B cell (primary cell): ENCODE results near the gene NT5E. TPM values are rescaled to one million over a fixed set of nuclear protein-coding genes. Genes with fewer than 3 reads are reported as not detected.
"Not testable (repeated sequence)": the region's sequence is repeated elsewhere in the genome, so short reads cannot be mapped to it uniquely, and the experiment has no call there.

ENCODE experiments used
- ATAC-seq: fragments of 200-7000 bp; cut with Tn5 transposase; one replicate; pipeline ENCODE4 v1.10.0; 2021; ENCODE audit warnings: low read depth, mild to moderate bottlenecking, moderate number of reproducible peaks, moderate library complexity
- CTCF ChIA-PET: fragments of 350-600 bp; sonication (Branson Sonifier 250); formaldehyde crosslinking; loops from one replicate; lab custom pipeline; 2021; ENCODE audit warnings: antibody characterized with exemption, inconsistent platforms; lab: Charles Lee
- POLR2A ChIA-PET: fragments of 350-600 bp; sonication (Branson Sonifier 250); formaldehyde crosslinking; loops from one replicate; lab custom pipeline; 2021; ENCODE audit warnings: antibody characterized with exemption; lab: Charles Lee
- DNase-seq: peaks from one replicate; pipeline ENCODE4 v3.0.0; 2013
- H2AFZ ChIP-seq: 2 replicates; pipeline ENCODE4 v1.6.1; 2012; ENCODE audit warnings: mild to moderate bottlenecking, low read depth, low read length; ENCODE audit not compliant: insufficient read depth, poor library complexity, severe bottlenecking
- H3K27ac ChIP-seq, 2 donors: 1 replicate in 1 of 2; 2 replicates in 1 of 2; pipeline ENCODE4 v1.5.1; 2012 to 2013; ENCODE audit warnings: low read length in 2 of 2, mild to moderate bottlenecking in 2 of 2, moderate library complexity in 1 of 2
- H3K27me3 ChIP-seq, 4 experiments: fragments of 200-600 bp in 1 of 4; sonication (generic) in 1 of 4; replicated peaks in 1 of 4; 1 replicate in 2 of 4; 2 replicates in 2 of 4; pipeline versions ENCODE4 v1.6.1 to v1.7.0; 2013 to 2016; ENCODE audit warnings: low read length in 3 of 4, mild to moderate bottlenecking in 2 of 4, mixed read lengths in 1 of 4, moderate library complexity in 1 of 4; ENCODE audit not compliant: insufficient read depth in 4 of 4, control insufficient read depth in 3 of 4; ENCODE audit errors: control extremely low read depth in 1 of 4
- H3K36me3 ChIP-seq, 2 experiments: replicated peaks in 1 of 2; 1 replicate in 1 of 2; 2 replicates in 1 of 2; pipeline versions ENCODE4 v1.6.1 to v1.7.1; 2013; ENCODE audit warnings: low read length in 1 of 2; ENCODE audit not compliant: insufficient read depth in 2 of 2, control insufficient read depth in 1 of 2; ENCODE audit errors: control extremely low read depth in 1 of 2, extremely low read depth in 1 of 2
- H3K4me1 ChIP-seq, 2 donors: fragments of 200-600 bp in 1 of 2; sonication (generic) in 1 of 2; 1 replicate in 1 of 2; 2 replicates in 1 of 2; pipeline versions ENCODE4 v1.5.1 to v1.6.1; 2013 to 2017; ENCODE audit warnings: low read length in 2 of 2; ENCODE audit not compliant: control insufficient read depth in 2 of 2, insufficient read depth in 2 of 2
- H3K4me2 ChIP-seq: replicated peaks from 2 replicates; pipeline ENCODE3; 2012; ENCODE audit warnings: mild to moderate bottlenecking, low read depth, low read length; ENCODE audit not compliant: poor library complexity, severe bottlenecking
- H3K4me3 ChIP-seq, 5 experiments: fragments of 200-600 bp in 1 of 5; sonication (generic) in 1 of 5; 1 replicate in 3 of 5; 2 replicates in 2 of 5; pipeline versions ENCODE4 v1.5.1 to v1.7.0; 2011 to 2016; ENCODE audit warnings: low read length in 4 of 5, mild to moderate bottlenecking in 4 of 5, low read depth in 2 of 5, control low read depth in 1 of 5, moderate library complexity in 1 of 5; ENCODE audit not compliant: insufficient read depth in 1 of 5; ENCODE audit errors: control extremely low read depth in 1 of 5, extremely low read depth in 1 of 5
- H3K79me2 ChIP-seq: fragments of 200-600 bp; sonication (generic); one replicate; pipeline ENCODE4 v1.6.0; 2016; ENCODE audit warnings: low read length; ENCODE audit not compliant: control insufficient read depth, insufficient read depth
- H3K9ac ChIP-seq: fragments of 200-600 bp; sonication (generic); 2 replicates; pipeline ENCODE4 v1.6.1; 2017; ENCODE audit warnings: mild to moderate bottlenecking, low read length, moderate library complexity
- H3K9me3 ChIP-seq, 3 donors: one replicate each; pipeline versions ENCODE4 v1.6.1 to v1.7.1; 2013; ENCODE audit warnings: low read length in 2 of 3; ENCODE audit not compliant: control insufficient read depth in 2 of 3, insufficient read depth in 1 of 3; ENCODE audit errors: control extremely low read depth in 1 of 3
- H4K20me1 ChIP-seq: 2 replicates; pipeline ENCODE4 v1.6.0; 2012; ENCODE audit warnings: mild to moderate bottlenecking, low read length; ENCODE audit not compliant: insufficient read depth, control insufficient read depth, poor library complexity, severe bottlenecking
- H3K27ac Mint-ChIP-seq: one replicate; pipeline ENCODE4 v1.8.0; 2021; ENCODE audit warnings: mixed read lengths
- H3K27me3 Mint-ChIP-seq: one replicate; pipeline ENCODE4 v1.8.0; 2021; ENCODE audit warnings: mixed read lengths
- H3K4me1 Mint-ChIP-seq: one replicate; pipeline ENCODE4 v1.8.0; 2021; ENCODE audit warnings: mixed read lengths
- H3K4me3 Mint-ChIP-seq: one replicate; pipeline ENCODE4 v1.8.0; 2021; ENCODE audit warnings: mixed read lengths
- H3K9me3 Mint-ChIP-seq: one replicate; pipeline ENCODE4 v1.8.0; 2022; ENCODE audit warnings: mixed read lengths; ENCODE audit not compliant: insufficient read depth
- EZH2 ChIP-seq: IDR thresholded peaks from 2 replicates; pipeline ENCODE4 v1.6.1; 2012; ENCODE audit warnings: borderline replicate concordance, low read depth, mild to moderate bottlenecking, moderate library complexity, low read length; ENCODE audit not compliant: insufficient read depth, poor library complexity, severe bottlenecking
- WGBS: methylation state at CpG from one replicate; pipeline ENCODE4 v1.1.5; 2013; ENCODE audit warnings: missing lambda C conversion rate; ENCODE audit not compliant: insufficient coverage; 5-methylcytosine and 5-hydroxymethylcytosine counted together
- intact Hi-C: fragments of 100-400 bp; cut with micrococcal nuclease; formaldehyde crosslinking; loops from one replicate; pipeline ENCODE4 v1.10.0; 2022
- polyA plus RNA-seq: library from polyadenylated mRNA; depleted of rRNA; stranded (reverse); fragments of >200 nt; gene quantifications from 2 replicates; pipeline ENCODE4 v1.2.3, GENCODE V29; 2012
- total RNA-seq, 2 donors: library from RNA; stranded (reverse); fragments of 120-200 nt in 1 of 2; gene quantifications; 1 replicate in 1 of 2; 2 replicates in 1 of 2; pipeline versions ENCODE4 v1.2.3 to v1.2.4, GENCODE V29; 2013 to 2022
- TF ChIP-seq, protein P1 (sequence below): fragments of 200-600 bp; IDR thresholded peaks from one replicate; pipeline ENCODE4 v1.8.0; 2022; ENCODE audit warnings: antibody characterized with exemption, mild to moderate bottlenecking

NT5E gene
- total and polyA plus RNA-seq, 2 donors (not counting 1 experiment from before 2014, with no cell fraction given) = 11.6 to 23.2 TPM

DNA sequence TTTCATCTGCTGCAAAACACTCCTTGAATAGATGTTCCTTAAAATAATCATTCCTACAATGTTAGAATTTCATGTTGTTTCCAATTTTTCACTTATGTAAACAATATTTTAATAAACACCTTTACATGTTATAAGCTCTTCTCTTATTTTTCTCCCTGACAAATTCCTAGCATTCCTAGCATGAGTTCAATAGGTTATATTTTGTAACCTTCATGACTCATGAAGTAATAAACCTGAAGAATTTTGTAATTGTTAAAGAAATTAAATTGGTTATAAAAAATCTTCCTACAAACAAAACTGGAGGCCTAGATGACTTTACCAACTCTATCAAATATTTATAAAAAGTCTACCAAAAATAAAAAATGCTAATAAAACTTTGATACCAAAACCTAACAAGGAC lies 66.3 kb downstream of the NT5E start:
- no peak for DNase-seq
- TF ChIP-seq EZH2 = no peak
- TF ChIP-seq, protein P1, sequence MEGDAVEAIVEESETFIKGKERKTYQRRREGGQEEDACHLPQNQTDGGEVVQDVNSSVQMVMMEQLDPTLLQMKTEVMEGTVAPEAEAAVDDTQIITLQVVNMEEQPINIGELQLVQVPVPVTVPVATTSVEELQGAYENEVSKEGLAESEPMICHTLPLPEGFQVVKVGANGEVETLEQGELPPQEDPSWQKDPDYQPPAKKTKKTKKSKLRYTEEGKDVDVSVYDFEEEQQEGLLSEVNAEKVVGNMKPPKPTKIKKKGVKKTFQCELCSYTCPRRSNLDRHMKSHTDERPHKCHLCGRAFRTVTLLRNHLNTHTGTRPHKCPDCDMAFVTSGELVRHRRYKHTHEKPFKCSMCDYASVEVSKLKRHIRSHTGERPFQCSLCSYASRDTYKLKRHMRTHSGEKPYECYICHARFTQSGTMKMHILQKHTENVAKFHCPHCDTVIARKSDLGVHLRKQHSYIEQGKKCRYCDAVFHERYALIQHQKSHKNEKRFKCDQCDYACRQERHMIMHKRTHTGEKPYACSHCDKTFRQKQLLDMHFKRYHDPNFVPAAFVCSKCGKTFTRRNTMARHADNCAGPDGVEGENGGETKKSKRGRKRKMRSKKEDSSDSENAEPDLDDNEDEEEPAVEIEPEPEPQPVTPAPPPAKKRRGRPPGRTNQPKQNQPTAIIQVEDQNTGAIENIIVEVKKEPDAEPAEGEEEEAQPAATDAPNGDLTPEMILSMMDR = no peak
- Histone ChIP-seq H3K9ac (no peak overlapping the region), H3K4me3 (no peak overlapping the region), H4K20me1 (no peaks in the 10 kb centered on the region), H3K4me1 (no peaks in the 10 kb centered on the region), H3K79me2 (no peaks in the 10 kb centered on the region), H3K27ac (no peak overlapping the region), H3K4me2 (no peak overlapping the region), H3K36me3 (peaks cover 9 to 40% of the 10 kb centered on the region in 2 experiments), H3K9me3 (no peaks in the 10 kb centered on the region), H2AFZ (no peak overlapping the region), H3K27me3 (no peaks in the 10 kb centered on the region)
- Mint-ChIP-seq H3K4me1 (no peaks in the 10 kb centered on the region), H3K27me3 (no peaks in the 10 kb centered on the region), H3K4me3 (no peak overlapping the region), H3K9me3 (no peaks in the 10 kb centered on the region), H3K27ac (no peak overlapping the region)
- ChIA-PET CTCF (interaction anchor here (0.7 kb wide), 1 partner anchor 33 kb away, joined by 3 read pairs; no protein-coding TSS in a partner anchor), POLR2A (interaction anchor here (0.6 kb wide), 1 partner anchor 127 kb away, joined by 5 read pairs; the partner anchor contains the start of gene SYNCRIP)
- intact Hi-C loops = no loop called here
- ATAC-seq = no peak

DNA sequence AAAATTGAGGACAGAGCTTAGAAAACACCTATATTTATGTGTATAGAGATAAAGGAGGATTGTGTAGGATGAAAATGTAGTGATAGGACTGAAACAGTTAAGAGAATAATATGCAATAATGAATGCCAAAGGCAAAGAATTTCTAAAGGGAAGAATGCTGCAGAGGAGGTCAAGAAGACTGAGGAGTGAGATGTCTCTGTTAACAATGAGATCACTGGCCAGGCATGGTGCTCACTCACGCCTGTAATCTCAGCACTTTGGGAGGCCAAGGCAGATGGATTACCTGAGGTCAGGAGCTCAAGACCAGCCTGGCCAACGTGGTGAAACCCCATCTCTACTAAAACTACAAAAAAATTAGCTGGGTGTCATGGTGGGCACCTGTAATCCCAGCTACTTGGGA lies 74.4 kb downstream of the NT5E start:
- H3K9me3 Mint-ChIP-seq, ATAC-seq, H3K27ac Mint-ChIP-seq, H3K4me1 ChIP-seq, H2AFZ ChIP-seq, H4K20me1 ChIP-seq, H3K4me3 Mint-ChIP-seq, H3K4me2 ChIP-seq, H3K4me1 Mint-ChIP-seq, H3K9me3 ChIP-seq, H3K27me3 Mint-ChIP-seq, H3K4me3 ChIP-seq, H3K9ac ChIP-seq, H3K79me2 ChIP-seq, POLR2A ChIA-PET, DNase-seq, H3K27me3 ChIP-seq, intact Hi-C loops, H3K27ac ChIP-seq: not testable (repeated sequence)
- H3K36me3 ChIP-seq = peaks cover 11 to 35% of the 10 kb centered on the region in 2 experiments
- WGBS = 100% methylated on average over 1 of the region's 2 CpGs
- CTCF ChIA-PET = interaction anchor here (1.2 to 5.1 kb wide), 2 partner anchors 11 to 12 kb away, joined by 3 to 26 read pairs; no protein-coding TSS in a partner anchor
